ENCODE results near the gene ARID1B. TPM values are rescaled to one million over a fixed set of nuclear protein-coding genes. Genes with fewer than 3 reads are reported as not detected.

Gene ARID1B
- total RNA-seq, 1 donor from 2014 or later: 87.4 TPM

- no peak for DNase-seq (ENCODE audit: low spot score)
These were observed 3.0 kb upstream of the ARID1B start for GRCh38 chr6:156773935-156774852.

- no peak for DNase-seq (ENCODE audit: low spot score)
These were observed 2.2 kb upstream of the ARID1B start for GRCh38 chr6:156774863-156775405.

- DNase-seq (ENCODE audit: low spot score): no peak
These were observed 1.5 kb upstream of the ARID1B start for GRCh38 chr6:156775717-156776116.

GRCh38 chr6:156776470-156776839, 723 bp upstream of the ARID1B start:
- DNase-seq (ENCODE audit: low spot score): no peak

GRCh38 chr6:156777577-156778453, 637 bp downstream of the ARID1B start:
- DNase-seq (ENCODE audit: low spot score): no peak

GRCh38 chr6:156778454-156779205, 1.5 kb downstream of the ARID1B start:
- DNase-seq (ENCODE audit: low spot score): no peak

GRCh38 chr6:156779206-156780094, 2.3 kb downstream of the ARID1B start:
- no peak for DNase-seq (ENCODE audit: low spot score)

GRCh38 chr6:156780102-156780641, 3.0 kb downstream of the ARID1B start:
- no peak for DNase-seq (ENCODE audit: low spot score)

- no peak for DNase-seq (ENCODE audit: low spot score)
These were observed 4.0 kb downstream of the ARID1B start for GRCh38 chr6:156780962-156781853.

- DNase-seq (ENCODE audit: low spot score): no peak
These were observed 4.9 kb downstream of the ARID1B start for GRCh38 chr6:156781861-156782631.

- DNase-seq (ENCODE audit: low spot score): no peak
These were observed 5.6 kb downstream of the ARID1B start for GRCh38 chr6:156782691-156783320.

- no peak for DNase-seq (ENCODE audit: low spot score)
These were observed 6.8 kb downstream of the ARID1B start for GRCh38 chr6:156783958-156784357.

GRCh38 chr6:156786652-156787051, 9.5 kb downstream of the ARID1B start:
- DNase-seq (ENCODE audit: low spot score): no peak

- DNase-seq (ENCODE audit: low spot score): no peak
These were observed 10.7 kb downstream of the ARID1B start for GRCh38 chr6:156787569-156788492.

- DNase-seq (ENCODE audit: low spot score): no peak
These were observed 12.1 kb downstream of the ARID1B start for GRCh38 chr6:156789081-156789943.

Measured in mesenteric fat pad (tissue), 1 donor.